ENCODE data around the gene TNFRSF4.
A peak's percentile ranks its signal among the peaks of the same experiment; 100 is the strongest.

Gene TNFRSF4

GRCh38 chr1:1169429-1170214 is 44.3 kb downstream of the TNFRSF4 start:
- peak; percentile 43 for DNase-seq (ENCODE audit: low spot score)

- DNase-seq (ENCODE audit: low spot score), result no peak
Measured at GRCh38 chr1:1168451-1169411, 45.2 kb downstream of the TNFRSF4 start.

GRCh38 chr1:1167841-1168450 is 46.0 kb downstream of the TNFRSF4 start:
- DNase-seq (ENCODE audit: low spot score), result no peak

DNA sequence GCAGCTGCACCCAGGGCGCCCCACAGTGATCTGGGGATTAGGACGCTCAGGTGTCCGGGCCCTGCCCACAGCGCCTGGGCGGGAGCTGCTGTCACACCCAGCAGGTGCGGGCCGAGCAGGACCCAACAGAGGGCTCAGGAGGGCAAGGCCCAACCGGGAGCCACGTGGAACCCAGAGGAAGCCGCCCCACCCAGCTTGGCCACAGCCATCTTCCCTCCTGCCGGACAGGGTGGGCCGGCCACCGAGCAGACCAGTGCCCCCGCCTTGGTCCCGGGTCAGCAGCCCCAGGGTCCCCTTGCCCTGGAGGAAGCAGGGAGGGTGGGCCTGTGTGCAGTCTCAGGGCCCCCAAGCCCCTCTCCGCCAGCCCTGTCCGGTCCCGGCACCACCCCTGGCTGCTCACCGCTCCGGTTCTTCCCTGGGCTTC is 46.5 kb downstream of the TNFRSF4 start:
- DNase-seq (ENCODE audit: low spot score), result no peak

DNA sequence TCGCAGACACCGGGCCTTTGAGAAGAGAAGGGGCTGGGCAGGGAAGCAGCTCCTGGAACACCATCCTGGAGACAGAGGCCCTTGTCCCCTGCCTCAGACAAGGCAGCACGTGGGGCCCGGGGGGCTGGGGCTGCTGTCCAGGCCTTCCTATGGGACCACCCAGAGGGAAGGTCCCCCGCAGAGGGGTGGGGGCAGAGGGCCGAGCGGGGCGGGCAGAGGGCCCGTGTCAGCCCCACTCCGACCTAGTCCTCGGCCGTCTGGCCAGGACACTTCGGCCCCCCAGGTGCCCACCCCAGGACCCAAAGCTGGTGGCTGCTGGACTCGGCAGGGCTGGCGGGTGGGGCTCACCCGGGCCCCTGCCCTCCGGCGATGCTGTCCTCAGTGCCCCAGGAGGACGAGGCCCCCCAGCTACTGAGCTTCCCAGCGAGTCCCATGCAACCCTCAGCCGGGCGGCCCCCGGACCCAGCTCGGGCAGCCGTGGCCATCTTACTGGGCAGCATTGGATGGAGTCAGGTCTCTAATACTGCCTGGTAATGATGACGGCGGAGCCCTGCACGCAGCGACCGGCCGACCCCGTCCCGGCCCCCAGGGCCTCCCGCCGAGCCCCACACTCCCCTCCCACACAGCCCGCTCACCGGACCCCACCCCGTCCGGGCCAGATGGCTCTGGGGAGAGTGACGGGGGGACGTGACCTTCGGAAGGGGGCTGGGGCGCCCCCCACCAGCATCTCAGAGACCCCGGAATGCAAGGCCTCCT is 47.1 kb downstream of the TNFRSF4 start:
- DNase-seq (ENCODE audit: low spot score), result no peak

GRCh38 chr1:1165900-1166421 is 48.0 kb downstream of the TNFRSF4 start:
- DNase-seq (ENCODE audit: low spot score), result no peak

DNA sequence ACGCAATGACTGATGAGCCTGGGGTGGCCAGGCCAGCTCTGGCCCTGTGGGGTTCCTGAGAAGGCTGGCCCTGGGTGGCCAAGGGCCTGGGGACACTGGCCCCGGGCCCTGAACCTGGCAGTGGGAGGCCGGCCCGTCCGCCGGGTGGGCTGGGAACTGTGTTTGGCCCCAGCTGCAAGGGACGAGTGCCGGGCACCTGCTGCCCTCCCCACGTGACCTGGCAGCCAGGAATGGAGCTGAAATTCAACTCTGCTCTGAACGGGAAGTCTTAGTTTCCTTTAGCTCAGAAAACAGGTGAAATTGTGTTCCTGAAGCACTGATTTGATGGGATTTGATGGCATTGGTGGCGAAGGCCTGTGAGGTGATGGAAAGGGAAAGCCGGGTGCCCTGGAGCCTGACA is 48.5 kb downstream of the TNFRSF4 start:
- DNase-seq (ENCODE audit: low spot score), result no peak

DNA sequence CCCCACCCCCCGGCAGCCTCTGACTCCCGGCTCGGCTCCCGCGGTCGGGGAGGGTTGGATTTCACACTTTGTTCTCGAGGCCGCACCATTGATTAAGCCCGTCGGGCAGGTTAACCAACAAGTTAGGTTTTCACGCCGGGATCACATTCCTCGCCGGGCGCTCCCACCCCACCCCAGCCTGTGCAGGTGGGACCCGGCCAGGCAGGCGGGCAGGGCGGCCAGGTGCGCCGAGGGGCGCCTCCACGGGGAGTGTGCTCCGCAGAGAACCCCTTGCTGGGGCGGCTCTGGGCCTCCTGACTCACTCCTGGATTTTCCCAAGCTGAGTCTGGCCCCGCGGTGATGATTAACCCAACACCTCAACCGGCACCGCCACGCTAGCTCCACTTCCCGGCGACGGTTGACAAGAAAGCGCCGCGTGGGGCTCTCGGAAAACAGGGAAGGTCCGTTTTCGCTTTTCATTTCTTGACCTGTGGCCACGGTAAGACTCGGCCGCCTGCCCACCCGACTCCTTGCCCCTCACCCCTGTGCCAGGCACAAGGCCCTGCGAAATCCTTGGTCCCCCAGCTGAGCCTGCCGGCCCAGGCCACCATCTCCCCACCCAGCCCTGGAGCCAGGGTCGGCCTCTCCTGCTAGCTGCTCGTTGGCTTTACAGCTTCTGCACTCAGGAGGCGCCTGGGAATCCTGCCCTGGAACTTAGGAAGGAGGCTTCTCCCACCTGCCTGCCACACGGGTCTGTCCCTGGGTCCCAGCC is 49.1 kb downstream of the TNFRSF4 start:
- DNase-seq (ENCODE audit: low spot score), result no peak

GRCh38 chr1:1164361-1164700 is 49.6 kb downstream of the TNFRSF4 start:
- DNase-seq (ENCODE audit: low spot score), result no peak

- DNase-seq (ENCODE audit: low spot score), result no peak
Measured at GRCh38 chr1:1163538-1164070, 50.3 kb downstream of the TNFRSF4 start.

GRCh38 chr1:1162597-1163537 is 51.1 kb downstream of the TNFRSF4 start:
- no peak for DNase-seq (ENCODE audit: low spot score)

GRCh38 chr1:1161683-1162079 is 52.3 kb downstream of the TNFRSF4 start:
- DNase-seq (ENCODE audit: low spot score), result no peak
